Measurements from ENCODE around the gene CMPK1.
A peak's percentile ranks its signal among the peaks of the same experiment; 100 is the strongest.

CMPK1 gene

DNA sequence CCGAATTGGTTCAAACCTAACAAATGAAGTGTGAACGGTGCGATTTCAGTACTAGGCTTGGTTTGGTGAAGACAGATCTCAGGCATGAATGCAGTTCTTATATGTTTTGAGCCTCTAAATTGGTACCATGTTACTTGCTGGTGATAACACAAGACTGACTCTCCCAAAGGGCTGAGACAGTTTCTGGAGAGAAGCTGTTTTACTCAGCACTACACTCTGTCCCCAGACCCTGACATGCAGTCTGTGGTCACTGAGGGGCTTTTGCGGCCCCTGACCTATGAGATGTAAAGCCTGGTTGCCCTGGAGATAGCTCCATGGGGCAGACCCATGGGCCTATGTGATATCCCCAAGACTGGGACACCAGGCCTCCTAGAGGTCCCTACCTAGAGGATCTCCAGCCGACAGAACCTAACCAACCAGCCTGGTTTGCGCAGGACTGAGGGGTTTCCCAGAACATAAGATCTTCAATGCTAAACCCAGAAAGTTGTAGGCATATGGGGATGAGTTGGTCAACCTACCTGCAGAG is 63.1 kb downstream of the CMPK1 start:
- no peak for DNase-seq (ENCODE audit: low read depth)

DNA sequence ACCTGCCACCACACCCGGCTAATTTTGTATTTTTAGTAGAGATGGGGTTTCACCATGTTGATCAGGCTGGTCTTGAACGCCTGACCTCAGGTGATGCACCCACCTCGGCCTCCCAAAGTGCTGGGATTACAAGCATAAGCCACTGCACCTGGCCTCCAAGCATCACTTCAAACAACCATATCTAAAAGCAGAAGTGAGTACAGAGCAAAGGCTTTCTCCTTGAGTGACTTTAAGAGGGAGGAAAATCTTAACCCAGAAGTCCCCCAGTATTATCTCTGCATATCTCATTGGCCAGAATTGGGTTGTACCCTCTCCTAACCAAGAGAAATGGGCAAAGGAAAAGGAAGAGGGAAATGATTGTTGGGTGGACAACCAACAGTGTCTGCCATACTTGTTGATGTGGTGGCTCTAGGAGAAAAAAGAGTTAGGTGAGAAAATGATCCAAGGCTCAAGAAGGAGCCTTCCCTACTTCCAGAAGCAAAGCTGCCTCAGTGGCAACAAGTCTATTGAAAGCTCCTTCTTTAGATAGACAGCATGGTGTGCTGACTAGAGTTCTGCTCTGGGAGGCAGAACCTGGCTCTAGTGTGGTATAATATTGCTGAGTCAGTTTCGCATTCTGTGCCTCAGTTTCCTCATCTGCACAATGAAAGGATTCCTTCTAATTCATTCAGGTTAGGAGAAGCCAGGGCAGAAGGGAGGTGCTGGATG is 65.7 kb downstream of the CMPK1 start:
- DNase-seq (ENCODE audit: low read depth), result no peak

DNA sequence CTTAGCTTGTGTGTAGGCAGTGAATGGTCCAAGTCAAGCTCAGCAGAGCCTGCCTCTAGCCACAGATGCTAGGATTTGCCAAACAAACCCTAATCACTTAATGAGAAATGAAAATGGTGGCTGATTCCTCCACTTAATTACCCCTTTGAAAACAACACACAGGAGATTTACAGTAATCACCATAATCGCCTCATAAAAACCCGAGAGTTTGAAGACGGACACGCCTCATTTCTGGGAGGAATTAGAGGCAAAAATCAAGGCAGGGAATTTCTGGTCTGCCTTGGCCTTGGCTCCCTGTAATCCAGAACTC is 66.2 kb downstream of the CMPK1 start:
- no peak for DNase-seq (ENCODE audit: low read depth)

DNA sequence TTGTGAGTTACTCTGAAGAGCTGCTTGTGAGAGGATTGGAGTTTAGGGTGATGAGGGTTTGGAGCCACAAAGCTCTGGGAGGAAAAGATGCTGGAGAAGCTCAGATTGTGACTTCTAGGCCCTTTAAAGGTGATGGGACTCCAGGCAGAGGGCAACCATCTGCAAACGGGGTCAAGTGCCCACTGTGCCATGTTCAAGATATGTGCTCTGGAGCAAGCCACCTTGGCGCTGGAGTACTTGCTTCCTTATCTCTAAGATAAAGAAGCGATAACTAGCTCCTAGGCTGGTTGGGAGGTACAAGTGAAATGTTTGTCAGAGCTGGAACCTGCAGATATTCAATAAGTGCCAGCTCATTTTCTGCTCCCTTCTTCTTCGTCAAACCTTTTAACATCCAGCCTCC is 68.2 kb downstream of the CMPK1 start:
- DNase-seq (ENCODE audit: low read depth), result no peak

DNA sequence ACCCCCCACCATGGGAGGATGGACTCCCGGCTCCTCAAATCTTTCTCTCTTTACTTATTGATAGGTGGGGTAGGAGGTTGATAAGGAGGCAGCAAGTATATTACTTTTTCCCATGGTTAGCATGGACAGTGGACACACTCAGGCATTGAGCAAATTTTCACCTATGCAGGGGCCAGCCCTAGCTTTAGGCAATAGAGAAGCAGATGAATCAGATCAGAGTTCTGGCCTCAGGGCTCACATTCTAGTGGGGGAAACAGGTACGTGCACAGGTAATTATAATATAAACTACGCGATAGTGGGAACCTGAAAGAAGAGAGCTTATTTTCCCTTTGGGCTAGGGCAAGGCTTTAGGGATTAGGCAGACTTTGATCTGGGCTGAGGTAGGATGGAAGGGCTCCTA is 69.0 kb downstream of the CMPK1 start:
- DNase-seq (ENCODE audit: low read depth), result no peak

DNA sequence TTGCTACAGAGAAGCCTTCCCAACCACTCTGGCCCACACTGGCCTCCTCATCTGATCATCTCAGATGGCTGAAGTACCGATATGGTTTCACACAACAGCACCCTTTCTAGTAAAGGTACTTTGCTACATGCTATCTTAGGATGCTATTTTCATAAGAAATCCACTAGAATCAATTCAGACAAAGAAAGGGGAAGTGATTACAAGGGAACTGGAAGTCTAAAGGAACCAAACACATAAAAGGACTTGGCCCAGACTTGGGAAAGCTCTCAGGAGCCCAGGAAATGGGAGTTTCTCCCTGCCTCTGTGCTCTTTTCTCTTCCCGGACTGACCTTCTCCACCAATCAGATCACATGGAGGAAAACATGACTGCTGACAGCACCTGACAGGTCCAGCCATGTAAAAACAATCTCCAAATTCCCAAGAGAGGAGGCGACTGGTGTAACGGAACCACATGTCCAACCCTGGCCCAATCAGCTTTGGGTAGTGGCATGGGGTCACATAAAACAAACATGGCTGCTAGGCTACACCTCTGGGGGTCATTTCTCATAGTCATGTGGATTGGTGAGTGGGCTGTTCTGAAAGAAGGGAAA is 69.8 kb downstream of the CMPK1 start:
- no peak for DNase-seq (ENCODE audit: low read depth)

DNA sequence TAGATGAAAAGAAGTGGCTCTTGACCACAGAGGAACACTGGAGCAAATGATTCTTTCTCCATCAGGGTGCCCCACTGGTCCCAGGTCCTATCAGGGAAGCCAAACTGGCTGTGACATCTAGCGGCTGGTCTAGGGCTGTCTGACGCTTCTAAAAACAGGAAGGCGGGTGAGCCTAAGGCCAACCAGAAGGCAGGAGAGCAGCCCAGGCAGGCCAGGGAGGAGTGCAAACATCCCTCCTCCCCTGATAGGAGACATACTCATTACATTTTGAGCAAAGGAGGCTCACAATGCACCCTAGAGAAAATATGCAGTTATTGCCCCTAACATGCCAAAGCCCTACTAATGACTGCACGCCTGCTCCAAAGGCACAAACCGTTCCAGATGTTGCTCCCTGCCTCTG is 72.1 kb downstream of the CMPK1 start:
- DNase-seq (ENCODE audit: low read depth), result no peak

DNA sequence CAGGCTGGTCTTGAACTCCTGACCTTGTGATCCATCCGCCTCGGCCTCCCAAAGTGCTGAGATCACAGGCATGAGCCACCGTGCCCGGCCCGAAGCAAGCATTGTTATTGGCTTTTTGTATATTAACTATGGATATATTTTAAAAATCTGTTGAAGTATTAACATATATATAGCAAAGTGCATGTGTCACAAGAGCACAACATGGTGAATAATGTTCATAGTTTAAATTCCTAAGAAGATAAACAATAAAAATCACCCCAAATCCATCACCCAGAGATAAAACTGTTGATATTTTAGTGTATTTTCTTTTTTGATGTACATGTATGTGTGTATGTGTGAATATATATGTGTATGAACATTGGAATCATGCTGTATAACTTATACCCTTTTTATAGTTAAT is 73.4 kb downstream of the CMPK1 start:
- no peak for DNase-seq (ENCODE audit: low read depth)

DNA sequence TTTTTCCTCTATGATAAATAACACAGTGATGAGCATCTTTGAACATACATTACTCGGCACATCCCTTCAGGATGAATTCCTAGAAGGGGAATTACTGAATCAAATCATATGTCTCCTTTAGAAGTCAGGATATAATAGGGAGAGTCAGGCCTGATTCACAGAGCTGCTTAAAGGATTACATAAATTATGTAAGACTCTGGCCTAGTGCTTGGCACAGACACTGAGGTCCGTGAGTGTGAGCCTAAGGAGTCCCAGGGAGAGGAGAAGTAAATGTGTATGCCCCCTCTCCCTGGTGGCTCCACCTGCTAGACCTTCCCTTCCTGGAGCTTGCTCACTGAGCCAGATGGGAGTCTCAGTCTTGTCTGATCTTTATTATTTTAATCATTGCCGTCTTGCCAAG is 73.9 kb downstream of the CMPK1 start:
- peak; percentile 47 for DNase-seq (ENCODE audit: low read depth)

DNA sequence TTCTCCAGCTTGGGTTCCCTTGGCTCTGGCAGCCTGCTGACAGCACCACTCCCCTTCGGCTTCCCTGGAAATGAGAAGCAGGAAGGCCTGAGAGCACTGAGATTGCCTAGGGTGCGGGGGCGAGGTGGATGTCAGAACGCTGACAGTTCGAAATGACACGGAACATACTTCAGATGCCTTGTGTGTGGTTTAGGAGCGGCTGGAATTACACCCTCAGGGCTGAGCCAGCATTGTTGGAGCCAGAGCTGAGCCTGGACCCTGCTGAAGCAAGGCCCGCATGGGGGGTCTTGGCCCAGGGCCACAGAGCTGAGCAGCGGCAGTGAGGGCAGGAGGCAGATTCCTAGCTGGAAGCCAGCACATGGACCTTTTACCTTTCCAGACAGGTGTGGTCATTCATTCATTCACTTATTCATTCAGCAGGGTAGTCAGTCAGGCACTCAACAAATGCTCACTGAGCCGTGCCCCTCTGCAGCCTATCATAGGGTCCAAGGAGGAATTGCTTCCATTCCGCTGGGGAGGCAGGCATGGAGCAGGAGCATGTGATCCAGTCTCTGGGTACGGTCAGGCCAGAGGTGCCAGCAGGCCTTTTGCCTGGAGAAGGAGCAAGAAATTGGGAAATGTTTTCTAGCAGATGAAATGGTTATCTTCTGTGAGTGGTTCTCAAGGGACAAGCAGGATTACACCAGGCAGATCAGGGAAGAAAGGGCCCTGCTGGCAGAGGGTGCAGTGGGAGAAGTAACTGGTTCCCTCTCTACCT is 75.9 kb downstream of the CMPK1 start:
- peak; percentile 95 for DNase-seq (ENCODE audit: low read depth)

DNA sequence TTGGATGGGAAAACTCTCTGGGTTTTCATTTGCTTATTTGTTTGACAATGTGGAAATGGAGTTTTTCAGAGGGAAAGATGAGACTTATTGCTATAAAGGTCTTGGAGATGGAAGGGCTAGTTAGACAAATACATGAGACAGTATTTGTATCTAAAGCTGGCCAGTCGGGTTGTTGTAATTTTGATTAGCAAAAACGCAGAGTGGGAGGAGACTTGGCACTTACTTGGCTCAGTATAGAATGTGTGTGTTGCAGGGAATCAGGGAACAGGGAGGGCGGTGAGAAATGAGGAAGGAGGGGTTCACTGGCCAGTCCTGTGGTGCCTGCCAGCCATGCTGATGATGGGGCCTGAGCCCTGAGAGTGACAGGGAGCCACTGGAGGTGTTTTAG is 76.5 kb downstream of the CMPK1 start:
- DNase-seq (ENCODE audit: low read depth), result no peak

DNA sequence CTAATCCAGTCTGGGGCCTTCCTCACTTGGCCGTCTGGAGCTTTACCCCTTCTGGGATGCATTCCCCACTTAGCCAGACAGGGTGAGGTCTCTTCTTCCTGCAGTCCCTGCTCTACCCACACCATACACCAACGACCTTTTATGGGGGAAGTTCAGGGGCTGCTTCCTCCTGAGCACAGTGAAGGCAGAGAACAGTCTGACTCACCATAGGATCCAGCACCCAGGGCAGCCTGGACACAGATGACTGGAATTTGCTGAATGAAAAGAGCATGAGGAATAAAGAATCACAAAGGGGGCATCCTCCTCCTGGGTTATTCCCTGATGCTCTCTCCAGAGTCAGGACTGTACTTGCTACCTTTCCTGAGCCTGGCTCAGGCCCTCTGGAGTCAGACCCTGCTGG is 77.8 kb downstream of the CMPK1 start:
- peak; percentile 78 for DNase-seq (ENCODE audit: low read depth)

DNA sequence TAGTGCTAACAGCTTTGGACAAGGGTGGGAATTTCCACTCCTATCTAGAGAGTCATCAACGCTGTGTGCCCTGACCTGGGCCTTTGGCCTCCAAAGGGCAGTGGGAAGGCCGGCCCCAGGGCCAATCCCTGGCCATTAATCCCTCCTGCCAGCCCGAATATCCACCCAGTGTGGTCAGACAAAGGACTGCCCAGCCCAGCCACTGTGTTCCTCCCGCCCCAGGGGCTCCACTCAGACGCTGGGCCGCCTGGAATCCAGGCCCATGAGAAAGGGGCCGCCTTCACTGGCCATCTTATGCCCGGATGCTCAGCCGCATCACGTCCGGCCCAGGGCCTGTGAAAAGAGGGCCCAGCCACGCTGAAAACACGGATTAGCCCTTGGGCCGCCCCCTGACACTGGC is 78.8 kb downstream of the CMPK1 start:
- DNase-seq (ENCODE audit: low read depth), result no peak

DNA sequence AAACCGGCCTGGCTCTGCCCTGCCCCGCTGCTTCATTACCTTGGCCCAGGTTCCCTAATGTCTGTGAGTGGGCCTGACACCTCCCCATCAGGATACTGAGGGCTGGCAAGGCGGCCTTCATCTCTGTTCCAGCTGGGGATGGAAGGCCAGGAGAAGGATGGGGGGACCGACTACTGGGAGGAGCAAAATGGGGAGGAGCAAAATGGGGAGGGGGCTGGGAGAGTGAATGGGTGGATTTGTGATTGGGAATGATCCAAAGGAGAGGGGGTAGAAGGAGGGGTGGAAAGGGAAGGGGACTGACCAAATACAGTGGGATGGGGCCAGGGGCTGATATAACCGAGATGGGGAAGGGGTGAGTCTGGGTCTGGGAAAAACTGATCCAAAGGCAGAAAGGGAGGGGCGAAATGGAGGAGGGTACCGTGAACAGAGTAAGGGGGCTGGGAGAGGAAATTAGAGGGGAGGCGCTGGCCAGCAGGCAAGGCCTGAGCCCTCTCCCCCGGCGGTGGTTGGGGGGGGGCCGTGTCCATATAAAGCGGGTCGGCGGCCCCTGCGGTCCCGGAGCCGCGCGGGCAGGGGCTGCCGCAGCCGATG is 82.2 kb downstream of the CMPK1 start, which contains the start of gene FOXE3:
Gene FOXE3 (plus strand): TSS at position 558 of the 591 bp plus-strand sequence. CDS start 31 bp downstream, at position 589.
- no peak for DNase-seq (ENCODE audit: low read depth)

DNA sequence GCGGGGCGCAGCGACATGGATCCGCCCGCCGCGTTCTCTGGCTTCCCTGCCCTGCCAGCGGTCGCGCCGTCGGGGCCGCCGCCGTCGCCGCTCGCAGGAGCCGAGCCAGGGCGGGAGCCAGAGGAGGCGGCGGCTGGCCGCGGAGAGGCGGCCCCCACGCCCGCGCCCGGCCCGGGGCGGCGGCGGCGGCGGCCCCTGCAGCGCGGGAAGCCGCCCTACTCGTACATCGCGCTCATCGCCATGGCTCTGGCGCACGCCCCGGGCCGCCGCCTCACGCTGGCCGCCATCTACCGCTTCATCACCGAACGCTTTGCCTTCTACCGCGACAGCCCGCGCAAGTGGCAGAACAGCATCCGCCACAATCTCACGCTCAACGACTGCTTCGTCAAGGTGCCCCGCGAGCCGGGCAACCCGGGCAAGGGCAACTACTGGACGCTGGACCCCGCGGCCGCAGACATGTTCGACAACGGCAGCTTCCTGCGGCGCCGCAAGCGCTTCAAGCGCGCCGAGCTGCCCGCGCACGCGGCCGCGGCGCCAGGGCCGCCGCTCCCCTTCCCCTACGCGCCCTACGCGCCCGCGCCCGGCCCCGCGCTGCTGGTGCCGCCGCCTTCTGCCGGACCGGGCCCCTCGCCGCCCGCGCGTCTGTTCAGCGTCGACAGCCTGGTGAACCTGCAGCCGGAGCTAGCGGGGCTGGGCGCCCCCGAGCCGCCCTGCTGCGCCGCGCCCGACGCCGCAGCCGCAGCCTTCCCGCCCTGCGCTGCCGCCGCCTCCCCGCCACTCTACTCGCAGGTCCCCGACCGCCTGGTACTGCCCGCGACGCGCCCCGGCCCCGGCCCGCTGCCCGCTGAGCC is 83.0 kb downstream of the CMPK1 start:
- no peak for DNase-seq (ENCODE audit: low read depth)

DNA sequence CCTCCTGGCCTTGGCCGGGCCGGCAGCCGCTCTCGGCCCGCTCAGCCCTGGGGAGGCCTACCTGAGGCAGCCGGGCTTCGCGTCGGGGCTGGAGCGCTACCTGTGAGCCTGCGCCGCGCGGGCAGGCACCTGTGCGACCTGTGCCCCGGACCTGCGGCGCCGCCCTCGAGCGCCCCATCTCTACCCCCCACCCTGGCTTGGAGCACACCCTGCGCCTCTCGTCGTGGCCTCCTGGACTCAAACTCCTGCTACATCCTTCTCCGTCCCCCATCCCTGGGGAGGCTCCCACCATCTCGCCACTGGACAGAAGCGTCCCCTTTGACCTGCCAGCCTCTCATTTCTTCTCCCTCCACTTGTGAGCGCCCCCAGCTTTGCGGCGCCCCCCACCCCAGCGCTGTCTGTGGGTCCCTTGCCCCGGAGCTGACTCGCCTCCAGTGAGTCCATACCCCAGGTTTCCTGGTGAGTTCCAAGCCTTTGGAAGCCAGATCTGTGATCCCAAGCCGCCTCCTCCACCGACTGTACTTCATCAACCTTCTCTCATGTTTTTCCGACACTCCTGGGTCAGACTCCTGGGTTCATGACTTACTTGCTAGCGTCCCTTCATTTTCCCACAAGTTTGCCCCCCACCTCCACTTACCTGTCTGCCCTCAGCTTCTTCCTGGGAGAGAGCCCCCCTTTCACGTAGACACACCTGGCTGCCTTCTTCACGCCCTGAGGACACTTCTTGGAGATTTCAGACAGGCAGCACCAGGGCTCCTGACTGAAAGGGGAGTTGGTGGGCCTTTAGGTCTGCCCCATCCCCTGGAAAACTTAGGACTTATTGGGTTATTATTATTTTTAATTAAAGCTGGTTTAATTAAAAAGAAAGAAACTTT is 83.8 kb downstream of the CMPK1 start:
- no peak for DNase-seq (ENCODE audit: low read depth)

DNA sequence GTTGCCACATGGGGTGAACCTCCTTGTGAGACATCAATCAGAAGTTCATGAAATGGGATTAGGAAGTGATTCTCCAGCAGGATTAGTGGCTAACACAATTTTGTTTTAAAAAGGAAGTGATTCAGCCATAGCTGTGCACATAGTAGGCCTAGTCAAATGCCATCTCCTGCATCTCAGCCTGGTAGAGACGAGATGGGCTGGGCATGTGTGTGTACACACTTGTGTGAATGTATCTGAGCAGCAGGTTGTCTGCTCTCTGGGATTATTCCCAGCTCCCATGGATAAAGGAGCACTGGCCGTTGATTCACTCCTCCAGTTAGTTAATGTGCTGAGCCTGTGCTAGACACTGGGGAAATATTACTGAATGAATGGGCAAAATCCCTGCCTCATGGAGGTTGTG is 84.5 kb downstream of the CMPK1 start:
- no peak for DNase-seq (ENCODE audit: low read depth)

DNA sequence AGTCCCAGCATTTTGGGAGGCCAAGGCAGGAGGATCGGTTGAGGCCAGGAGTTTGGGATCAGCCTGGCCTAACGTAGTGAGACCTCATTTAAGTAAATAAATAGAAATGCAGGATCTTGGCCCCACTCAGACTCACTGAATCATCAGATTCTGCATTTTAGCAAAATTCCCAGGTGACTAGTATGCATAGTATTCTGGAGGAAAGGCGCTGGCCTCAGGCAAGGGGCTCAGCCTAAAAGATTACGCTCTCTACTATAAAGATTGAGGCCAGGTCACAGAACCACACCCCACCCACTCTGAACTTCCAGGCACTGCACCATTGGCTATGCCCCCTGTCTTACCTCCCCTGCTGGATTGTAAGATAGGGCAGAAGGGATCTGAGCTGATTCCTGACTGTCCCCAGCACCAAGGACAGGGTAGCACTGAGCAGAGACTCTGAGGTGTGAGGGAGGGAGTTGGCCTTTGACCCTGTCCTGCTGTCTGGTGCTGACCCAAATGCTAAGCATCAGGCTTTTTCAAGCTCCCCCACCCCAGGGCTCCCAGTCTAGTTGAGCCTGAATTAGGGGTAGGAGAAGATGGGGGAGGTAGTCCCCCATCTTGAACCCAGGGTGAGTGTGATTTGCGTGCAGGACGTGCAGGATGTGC is 85.2 kb downstream of the CMPK1 start:
- no peak for DNase-seq (ENCODE audit: low read depth)

DNA sequence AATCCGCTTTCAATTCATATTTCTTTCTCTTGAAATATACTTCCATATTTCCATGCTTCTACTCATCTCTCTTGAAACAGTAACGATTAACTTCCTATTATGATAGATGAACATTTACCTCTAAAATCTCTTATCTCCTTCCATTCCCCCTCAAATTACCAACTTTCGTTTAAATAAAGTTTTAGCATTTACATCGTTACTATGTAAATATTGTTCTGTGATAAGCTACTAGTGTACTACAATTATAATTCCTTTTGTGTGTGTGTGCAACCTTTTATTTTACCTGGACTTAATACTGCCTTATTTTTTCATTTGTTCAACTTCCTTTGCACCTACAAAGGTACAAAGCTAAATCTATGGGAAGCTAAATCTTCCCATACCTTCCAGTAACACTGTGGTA is 87.0 kb downstream of the CMPK1 start:
- no peak for DNase-seq (ENCODE audit: low read depth)

DNA sequence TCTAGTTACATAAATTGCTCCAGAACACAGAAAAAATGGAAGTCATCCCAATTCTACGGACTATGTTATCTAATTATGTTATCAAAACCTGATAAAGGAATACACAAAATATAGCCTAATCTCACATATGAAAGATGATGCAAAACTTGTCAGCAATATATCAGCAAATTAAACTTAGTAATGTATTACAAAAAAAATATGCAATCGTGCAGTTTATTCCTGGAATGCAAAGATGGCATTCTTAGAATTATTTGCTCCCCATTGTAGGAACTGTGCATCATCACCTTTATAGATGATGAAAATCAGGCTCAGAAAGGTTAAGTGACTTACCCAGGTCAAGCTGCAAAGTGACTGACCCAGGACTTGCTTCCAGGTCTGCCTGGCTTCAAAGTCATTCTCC is 90.3 kb downstream of the CMPK1 start:
- DNase-seq (ENCODE audit: low read depth), result no peak

All from EH (cell line).